ENCODE results near the gene CBLN3. TPM values are rescaled to one million over a fixed set of nuclear protein-coding genes. Genes with fewer than 3 reads are reported as not detected.

CBLN3 gene
- total RNA-seq, 1 donor from 2014 or later, result 2.4 TPM

DNA sequence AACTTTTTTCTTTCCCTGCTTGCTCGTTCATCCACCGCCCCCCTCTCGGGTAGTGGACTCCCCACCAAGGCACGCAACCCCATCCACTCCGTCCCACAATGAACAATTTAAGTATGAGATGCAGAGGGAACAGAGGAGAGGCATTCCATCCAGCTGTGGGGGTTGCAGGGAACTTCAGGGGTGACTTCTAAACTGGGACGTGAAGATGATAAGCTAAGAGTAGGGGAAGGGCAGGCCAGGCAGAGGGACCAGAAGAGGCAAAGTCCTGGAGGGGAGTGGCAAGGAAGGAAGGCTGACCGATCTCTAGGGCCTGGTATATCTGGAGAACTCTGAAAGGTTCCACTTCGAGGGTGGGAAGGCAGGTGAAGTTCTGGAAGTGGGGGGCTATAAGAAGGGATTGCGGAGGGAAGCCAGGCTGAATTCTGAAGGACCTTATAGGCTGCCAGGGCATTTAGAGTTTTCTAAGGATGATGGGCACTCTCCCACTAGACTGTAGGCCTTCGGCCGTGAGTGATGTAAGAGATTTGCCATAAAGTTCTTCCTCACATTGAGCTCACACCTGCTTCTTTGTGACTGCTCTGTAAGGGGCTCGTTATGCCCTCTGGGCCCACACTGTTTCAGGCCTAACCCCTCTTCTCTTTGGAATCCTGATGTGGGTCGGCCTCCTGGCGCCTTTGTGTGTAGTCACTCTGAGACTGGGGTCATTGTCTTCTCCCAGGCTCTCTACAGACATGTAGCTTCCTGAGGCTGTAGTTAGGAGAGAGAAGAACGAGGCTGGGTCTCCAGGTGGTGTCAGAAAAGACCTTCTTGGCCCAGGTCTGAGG lies 49.3 kb downstream of the CBLN3 start:
- peaks cover 4% of the 10 kb centered on the region for H3K36me3 Mint-ChIP-seq
- peaks cover 32% of the 10 kb centered on the region for H3K4me1 Mint-ChIP-seq (ENCODE audit: unreplicated experiment)
- H3K9me3 Mint-ChIP-seq, result no peaks in the 10 kb centered on the region
- TF ChIP-seq, protein P1, sequence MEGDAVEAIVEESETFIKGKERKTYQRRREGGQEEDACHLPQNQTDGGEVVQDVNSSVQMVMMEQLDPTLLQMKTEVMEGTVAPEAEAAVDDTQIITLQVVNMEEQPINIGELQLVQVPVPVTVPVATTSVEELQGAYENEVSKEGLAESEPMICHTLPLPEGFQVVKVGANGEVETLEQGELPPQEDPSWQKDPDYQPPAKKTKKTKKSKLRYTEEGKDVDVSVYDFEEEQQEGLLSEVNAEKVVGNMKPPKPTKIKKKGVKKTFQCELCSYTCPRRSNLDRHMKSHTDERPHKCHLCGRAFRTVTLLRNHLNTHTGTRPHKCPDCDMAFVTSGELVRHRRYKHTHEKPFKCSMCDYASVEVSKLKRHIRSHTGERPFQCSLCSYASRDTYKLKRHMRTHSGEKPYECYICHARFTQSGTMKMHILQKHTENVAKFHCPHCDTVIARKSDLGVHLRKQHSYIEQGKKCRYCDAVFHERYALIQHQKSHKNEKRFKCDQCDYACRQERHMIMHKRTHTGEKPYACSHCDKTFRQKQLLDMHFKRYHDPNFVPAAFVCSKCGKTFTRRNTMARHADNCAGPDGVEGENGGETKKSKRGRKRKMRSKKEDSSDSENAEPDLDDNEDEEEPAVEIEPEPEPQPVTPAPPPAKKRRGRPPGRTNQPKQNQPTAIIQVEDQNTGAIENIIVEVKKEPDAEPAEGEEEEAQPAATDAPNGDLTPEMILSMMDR (conservative IDR thresholded peaks at IDR 0.05), result no peak
- no peak for DNase-seq (ENCODE audit: extremely low spot score, unreplicated experiment)
- H3K4me3 Mint-ChIP-seq, result no peak overlapping the region
- H3K27ac Mint-ChIP-seq, result no peak overlapping the region
- no peaks in the 10 kb centered on the region for H3K27me3 Mint-ChIP-seq

DNA sequence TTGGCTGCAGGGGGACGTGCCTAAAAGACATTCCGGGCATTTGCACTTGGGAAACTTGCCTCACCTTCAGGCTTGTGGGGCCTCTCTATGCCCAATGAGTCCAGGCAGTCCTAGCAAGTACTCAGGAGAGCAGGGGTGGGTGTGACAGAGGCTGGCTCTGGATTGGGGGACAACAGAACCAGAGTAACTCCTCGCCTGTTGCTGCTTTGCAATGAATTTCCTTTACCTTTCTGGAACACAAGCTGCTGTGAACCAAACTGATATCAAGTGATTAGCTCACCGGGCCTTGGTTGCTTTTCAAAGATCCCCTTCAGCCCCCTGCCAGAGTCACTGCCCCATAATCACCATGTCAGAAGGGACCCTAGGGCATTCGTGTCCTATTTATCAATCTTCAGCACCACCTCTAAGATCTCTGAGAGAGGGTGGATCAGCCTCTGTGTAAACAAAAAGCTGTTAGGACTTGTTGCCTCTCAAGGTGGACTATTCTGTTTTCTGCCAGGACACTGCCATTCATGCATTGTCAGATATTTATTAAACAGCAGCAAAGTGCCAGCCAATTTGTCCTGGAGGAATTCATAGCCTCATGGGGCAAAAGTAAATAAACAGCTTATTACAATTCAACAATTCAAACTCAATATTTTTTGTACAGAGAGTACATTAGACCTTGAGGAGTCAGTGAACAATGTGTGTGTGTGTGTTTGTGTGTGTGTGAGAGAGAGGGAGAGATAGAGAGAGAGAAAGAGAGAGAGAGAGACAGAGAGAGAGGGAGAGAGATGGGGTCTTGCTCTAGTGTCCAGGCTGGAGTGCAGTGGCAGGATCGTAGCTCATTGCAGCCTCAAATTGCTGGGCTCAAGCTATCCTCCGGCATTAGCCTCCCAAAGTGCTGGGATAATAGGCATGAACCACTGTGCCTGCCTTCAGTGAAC lies 50.2 kb downstream of the CBLN3 start:
- Mint-ChIP-seq H3K27me3 (no peaks in the 10 kb centered on the region), H3K9me3 (no peaks in the 10 kb centered on the region), H3K4me3 (no peak overlapping the region), H3K27ac (peak overlapping the region; percentile 70), H3K4me1 (ENCODE audit: unreplicated experiment) (peaks cover 32% of the 10 kb centered on the region), H3K36me3 (peaks cover 4% of the 10 kb centered on the region)
- TF ChIP-seq, protein P1 (conservative IDR thresholded peaks at IDR 0.05), result no peak
- no peak for DNase-seq (ENCODE audit: extremely low spot score, unreplicated experiment)

DNA sequence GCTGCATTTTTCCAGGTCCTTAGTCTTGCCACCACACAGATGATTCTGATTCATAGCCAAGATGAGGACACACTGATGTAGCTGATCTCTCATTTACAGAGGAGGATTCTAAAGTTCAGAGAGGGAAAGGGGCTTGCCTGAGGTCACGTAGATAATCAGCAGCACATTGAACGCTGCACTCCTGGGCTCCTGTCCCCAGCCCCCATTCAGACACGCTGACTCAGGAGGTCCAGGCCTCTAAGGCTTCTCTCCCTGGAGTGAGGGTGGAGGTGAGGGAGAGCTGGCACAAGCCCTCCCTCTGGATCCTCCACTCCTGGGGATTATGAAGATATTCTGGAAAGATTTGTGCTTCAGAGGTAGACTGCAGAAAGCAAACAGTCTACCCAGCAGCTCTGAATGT lies 51.1 kb downstream of the CBLN3 start:
- H3K27me3 Mint-ChIP-seq, result no peaks in the 10 kb centered on the region

DNA sequence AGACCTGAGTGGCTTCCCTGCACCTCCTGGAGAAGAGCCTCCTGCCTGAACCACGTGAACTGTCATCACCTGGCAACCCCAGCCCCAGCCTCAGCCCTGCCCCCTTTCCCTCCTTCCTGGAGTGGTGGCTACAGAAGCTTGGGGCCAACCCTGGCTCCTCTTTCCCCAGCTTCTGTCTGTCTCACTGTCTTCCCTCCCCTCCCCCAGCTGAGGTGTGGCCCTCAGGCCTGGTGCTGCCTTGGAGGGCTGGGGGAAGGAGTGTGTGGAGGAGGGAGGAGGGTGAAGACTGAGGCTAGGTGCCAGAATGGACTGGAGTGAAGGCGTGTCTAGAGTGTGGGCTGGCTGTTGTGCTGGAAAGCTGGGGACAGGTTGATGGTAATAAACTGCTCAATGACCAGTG lies 51.8 kb downstream of the CBLN3 start:
- H3K4me3 Mint-ChIP-seq, result no peak overlapping the region
- DNase-seq (ENCODE audit: extremely low spot score, unreplicated experiment), result no peak
- peaks cover 32% of the 10 kb centered on the region for H3K4me1 Mint-ChIP-seq (ENCODE audit: unreplicated experiment)
- no peaks in the 10 kb centered on the region for H3K9me3 Mint-ChIP-seq
- H3K27me3 Mint-ChIP-seq, result no peaks in the 10 kb centered on the region
- H3K27ac Mint-ChIP-seq, result peak overlapping the region; percentile 72
- TF ChIP-seq, protein P1 (conservative IDR thresholded peaks at IDR 0.05), result no peak
- H3K36me3 Mint-ChIP-seq, result peaks cover 4% of the 10 kb centered on the region

More for the DNA sequence above, 51.1 kb downstream of the CBLN3 start:
- DNase-seq (ENCODE audit: extremely low spot score, unreplicated experiment), result no peak
- H3K9me3 Mint-ChIP-seq, result no peaks in the 10 kb centered on the region
- TF ChIP-seq, protein P1 (conservative IDR thresholded peaks at IDR 0.05), result no peak
- H3K4me3 Mint-ChIP-seq, result no peak overlapping the region
- peaks cover 4% of the 10 kb centered on the region for H3K36me3 Mint-ChIP-seq
- peak overlapping the region; percentile 70 for H3K27ac Mint-ChIP-seq
- peaks cover 32% of the 10 kb centered on the region for H3K4me1 Mint-ChIP-seq (ENCODE audit: unreplicated experiment)

DNA sequence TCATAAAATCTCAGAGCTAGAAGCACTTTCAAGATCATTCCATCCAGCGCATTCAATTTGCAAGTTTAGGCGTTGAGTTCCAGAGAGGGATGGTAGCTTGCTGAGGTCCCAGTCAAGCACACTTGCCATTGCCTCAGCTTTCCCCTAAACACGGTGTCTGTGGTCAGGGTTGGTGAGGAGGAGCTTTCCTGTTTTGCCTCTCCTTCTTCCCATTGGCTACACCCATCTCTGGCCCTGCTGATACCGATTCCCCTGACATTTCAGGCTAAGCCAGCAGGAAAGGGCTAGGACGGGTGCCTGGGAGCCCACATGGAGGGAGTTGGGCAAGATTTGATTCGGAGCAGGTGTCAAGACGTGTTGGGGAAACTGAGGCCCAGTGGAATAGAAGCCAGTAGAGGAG lies 52.3 kb downstream of the CBLN3 start:
- H3K27me3 Mint-ChIP-seq, result no peaks in the 10 kb centered on the region
- peaks cover 4% of the 10 kb centered on the region for H3K36me3 Mint-ChIP-seq
- peak overlapping the region; percentile 31 for H3K27ac Mint-ChIP-seq
- TF ChIP-seq, protein P1 (conservative IDR thresholded peaks at IDR 0.05), result no peak
- H3K4me1 Mint-ChIP-seq (ENCODE audit: unreplicated experiment), result peaks cover 32% of the 10 kb centered on the region
- H3K9me3 Mint-ChIP-seq, result no peaks in the 10 kb centered on the region
- DNase-seq (ENCODE audit: extremely low spot score, unreplicated experiment), result no peak
- no peak overlapping the region for H3K4me3 Mint-ChIP-seq

Other genes with a start within 250 kb of the CBLN3 start
- 49.0 and 67.1 TPM in 2 replicates for gene IPO4, start 240.9 kb downstream of the CBLN3 start, total RNA-seq (ENCODE audit: low replicate concordance)
- gene TM9SF1, start 234.2 kb downstream of the CBLN3 start, total RNA-seq (ENCODE audit: low replicate concordance), result 50.5 and 60.7 TPM in 2 replicates
- 0.48 and 0.53 TPM in 2 replicates for gene TSSK4, start 224.0 kb downstream of the CBLN3 start, total RNA-seq (ENCODE audit: low replicate concordance)
- gene CHMP4A, start 216.2 kb downstream of the CBLN3 start, total RNA-seq (ENCODE audit: low replicate concordance), result 44.3 and 47.3 TPM in 2 replicates
- gene MDP1, start 213.6 kb downstream of the CBLN3 start, total RNA-seq (ENCODE audit: low replicate concordance), result 16.9 and 22.6 TPM in 2 replicates
- 158 and 161 TPM in 2 replicates for gene NEDD8, start 197.3 kb downstream of the CBLN3 start, total RNA-seq (ENCODE audit: low replicate concordance)
- gene GMPR2, start 196.7 kb downstream of the CBLN3 start, total RNA-seq (ENCODE audit: low replicate concordance), result 53.6 and 66.6 TPM in 2 replicates
- 41.0 and 58.6 TPM in 2 replicates for gene TINF2, start 187.0 kb downstream of the CBLN3 start, total RNA-seq (ENCODE audit: low replicate concordance)
- gene TGM1, start 166.5 kb downstream of the CBLN3 start, total RNA-seq (ENCODE audit: low replicate concordance), result 10.1 and 16.6 TPM in 2 replicates
- 31.1 and 39.2 TPM in 2 replicates for gene RABGGTA, start 158.1 kb downstream of the CBLN3 start, total RNA-seq (ENCODE audit: low replicate concordance)
- 31.4 and 32.9 TPM in 2 replicates for gene DHRS1, start 129.9 kb downstream of the CBLN3 start, total RNA-seq (ENCODE audit: low replicate concordance)
- gene NOP9, start 129.8 kb downstream of the CBLN3 start, total RNA-seq (ENCODE audit: low replicate concordance), result 26.2 and 33.9 TPM in 2 replicates
- gene CIDEB, start 121.7 kb downstream of the CBLN3 start, total RNA-seq (ENCODE audit: low replicate concordance), result 4.9 and 11.1 TPM in 2 replicates
- 6.5 and 9.4 TPM in 2 replicates for gene LTB4R2, start 119.5 kb downstream of the CBLN3 start, total RNA-seq (ENCODE audit: low replicate concordance)
- 5.1 and 8.8 TPM in 2 replicates for gene LTB4R, start 118.2 kb downstream of the CBLN3 start, total RNA-seq (ENCODE audit: low replicate concordance)
- 2.2 and 2.5 TPM in 2 replicates for gene ADCY4, start 94.6 kb downstream of the CBLN3 start, total RNA-seq (ENCODE audit: low replicate concordance)
- 5.6 and 7.5 TPM in 2 replicates for gene RIPK3, start 89.7 kb downstream of the CBLN3 start, total RNA-seq (ENCODE audit: low replicate concordance)
- gene NFATC4, start 61.5 kb downstream of the CBLN3 start, total RNA-seq (ENCODE audit: low replicate concordance), result 33.8 and 130 TPM in 2 replicates
- gene NYNRIN, start 30.7 kb downstream of the CBLN3 start, total RNA-seq (ENCODE audit: low replicate concordance), result 79.2 and 129 TPM in 2 replicates
- 81.3 and 113 TPM in 2 replicates for gene KHNYN, start 286 bp upstream of the CBLN3 start, total RNA-seq (ENCODE audit: low replicate concordance)
- gene SDR39U1, start 13.1 kb upstream of the CBLN3 start, total RNA-seq (ENCODE audit: low replicate concordance), result 54.1 and 62.1 TPM in 2 replicates
- not detected in 2 replicates for gene CMA1, start 78.6 kb upstream of the CBLN3 start, total RNA-seq (ENCODE audit: low replicate concordance)
- not detected in 2 replicates for gene CTSG, start 146.6 kb upstream of the CBLN3 start, total RNA-seq (ENCODE audit: low replicate concordance)
- not detected in 2 replicates for gene GZMH, start 180.0 kb upstream of the CBLN3 start, total RNA-seq (ENCODE audit: low replicate concordance)
- not detected in 2 replicates for gene GZMB, start 204.5 kb upstream of the CBLN3 start, total RNA-seq (ENCODE audit: low replicate concordance)